OCI-LY3 (cell line): ENCODE results near the gene DPY19L1.
A peak's percentile ranks its signal among the peaks of the same experiment; 100 is the strongest.
"Not testable (repeated sequence)": the region's sequence is repeated elsewhere in the genome, so short reads cannot be mapped to it uniquely, and the experiment has no call there.

Source experiments
- H2AFZ ChIP-seq: fragments of 200-600, 300-600 bp; shearing (Covaris generic); 2 replicates; pipeline ENCODE4 v1.6.0; 2014; ENCODE audit warnings: antibody characterized with exemption, low read depth, low read length
- H3K27ac ChIP-seq: fragments of 200-600, 300-600 bp; sonication (generic); 2 replicates; pipeline ENCODE4 v1.5.1; 2014; ENCODE audit warnings: mild to moderate bottlenecking, low read length, moderate library complexity, mixed read lengths
- H3K27me3 ChIP-seq: fragments of 200-600, 300-600 bp; sonication (generic); 2 replicates; pipeline ENCODE4 v1.6.1; 2014; ENCODE audit warnings: low read depth, low read length, mixed read lengths
- H3K36me3 ChIP-seq: fragments of 200-600, 300-600 bp; sonication (generic); replicated peaks from 2 replicates; pipeline ENCODE3; 2014; ENCODE audit warnings: low read depth, low read length, mixed read lengths
- H3K4me1 ChIP-seq: fragments of 300-600, 200-600 bp; sonication (generic); 2 replicates; pipeline ENCODE4 v1.6.1; 2014; ENCODE audit warnings: low read length, mixed read lengths
- H3K4me2 ChIP-seq: fragments of 200-600, 300-600 bp; sonication (generic); 2 replicates; pipeline ENCODE4 v1.6.1; 2014; ENCODE audit warnings: low read length, mixed read lengths
- H3K4me3 ChIP-seq: fragments of 300-600, 200-600 bp; sonication (generic); 2 replicates; pipeline ENCODE4 v1.5.1; 2014; ENCODE audit warnings: antibody characterized with exemption, mild to moderate bottlenecking, low read length, moderate library complexity
- H3K79me2 ChIP-seq: fragments of 300-600, 200-600 bp; shearing (Covaris generic); 2 replicates; pipeline ENCODE4 v1.6.1; 2014; ENCODE audit warnings: mild to moderate bottlenecking, low read length, mixed read lengths
- H3K9ac ChIP-seq: fragments of 300-600, 200-600 bp; shearing (Covaris generic); 2 replicates; pipeline ENCODE4 v1.6.0; 2014; ENCODE audit warnings: mild to moderate bottlenecking, low read length, moderate library complexity
- H3K9me3 ChIP-seq: fragments of 200-600, 300-600 bp; shearing (Covaris generic); 2 replicates; pipeline ENCODE4 v1.6.1; 2014; ENCODE audit warnings: low read length, mixed read lengths; ENCODE audit not compliant: insufficient read depth
- H4K20me1 ChIP-seq: fragments of 200-600, 300-600 bp; sonication (generic); 2 replicates; pipeline ENCODE4 v1.6.1; 2016; ENCODE audit warnings: low read length, mixed read lengths; ENCODE audit not compliant: insufficient read depth
- EZH2phosphoT487 ChIP-seq: fragments of 200-600 bp; shearing (Covaris generic); IDR thresholded peaks from 2 replicates; pipeline ENCODE4 v1.6.1; 2018; ENCODE audit warnings: antibody characterized with exemption, mixed run types, low read depth
- TF ChIP-seq, protein P1 (sequence below): fragments of 200-600, 300-600 bp; sonication (generic); IDR thresholded peaks from 2 replicates; pipeline ENCODE4 v1.5.1; 2014; ENCODE audit warnings: antibody characterized with exemption, low read length, low read depth

DPY19L1 gene

DNA sequence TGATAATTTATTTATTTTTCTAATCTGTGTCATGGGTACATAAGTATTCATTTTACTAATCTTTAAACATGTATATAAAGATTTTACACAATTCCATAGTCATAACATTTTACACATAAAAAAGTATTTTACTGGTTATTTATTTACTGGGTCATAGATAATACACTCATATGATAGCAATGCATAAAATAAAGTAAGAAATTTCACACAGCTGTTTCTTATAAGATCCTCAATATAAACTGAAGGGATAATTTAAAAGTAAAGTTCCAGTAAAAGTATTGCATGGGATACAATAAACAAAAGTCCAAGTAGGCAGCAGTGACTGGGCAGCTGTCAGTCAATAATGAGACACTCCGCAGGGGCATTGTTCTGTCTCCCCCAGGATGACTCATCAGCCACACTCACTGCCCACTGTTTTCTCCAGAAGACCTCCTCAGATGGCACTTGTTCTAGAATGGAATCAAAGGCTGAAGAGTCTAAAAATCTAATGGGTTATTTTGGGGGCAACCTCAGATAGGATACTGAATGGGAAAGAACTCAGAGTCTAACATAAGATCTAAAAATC, 32.7 kb downstream of the DPY19L1 start:
- Histone ChIP-seq H3K27me3 (no peaks in the 10 kb centered on the region), H3K9ac (no peak overlapping the region), H3K4me1 (peaks cover 4% of the 10 kb centered on the region; the same call in 1 of the 2 replicates), H3K27ac (no peak overlapping the region), H2AFZ (no peak overlapping the region), H3K4me2 (no peak overlapping the region), H4K20me1 (no peaks in the 10 kb centered on the region), H3K36me3 (no peaks in the 10 kb centered on the region), H3K4me3 (no peak overlapping the region), H3K9me3 (no peaks in the 10 kb centered on the region), H3K79me2 (no peaks in the 10 kb centered on the region)
- TF ChIP-seq EZH2phosphoT487: no peak
- TF ChIP-seq, protein P1, sequence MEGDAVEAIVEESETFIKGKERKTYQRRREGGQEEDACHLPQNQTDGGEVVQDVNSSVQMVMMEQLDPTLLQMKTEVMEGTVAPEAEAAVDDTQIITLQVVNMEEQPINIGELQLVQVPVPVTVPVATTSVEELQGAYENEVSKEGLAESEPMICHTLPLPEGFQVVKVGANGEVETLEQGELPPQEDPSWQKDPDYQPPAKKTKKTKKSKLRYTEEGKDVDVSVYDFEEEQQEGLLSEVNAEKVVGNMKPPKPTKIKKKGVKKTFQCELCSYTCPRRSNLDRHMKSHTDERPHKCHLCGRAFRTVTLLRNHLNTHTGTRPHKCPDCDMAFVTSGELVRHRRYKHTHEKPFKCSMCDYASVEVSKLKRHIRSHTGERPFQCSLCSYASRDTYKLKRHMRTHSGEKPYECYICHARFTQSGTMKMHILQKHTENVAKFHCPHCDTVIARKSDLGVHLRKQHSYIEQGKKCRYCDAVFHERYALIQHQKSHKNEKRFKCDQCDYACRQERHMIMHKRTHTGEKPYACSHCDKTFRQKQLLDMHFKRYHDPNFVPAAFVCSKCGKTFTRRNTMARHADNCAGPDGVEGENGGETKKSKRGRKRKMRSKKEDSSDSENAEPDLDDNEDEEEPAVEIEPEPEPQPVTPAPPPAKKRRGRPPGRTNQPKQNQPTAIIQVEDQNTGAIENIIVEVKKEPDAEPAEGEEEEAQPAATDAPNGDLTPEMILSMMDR: no peak

DNA sequence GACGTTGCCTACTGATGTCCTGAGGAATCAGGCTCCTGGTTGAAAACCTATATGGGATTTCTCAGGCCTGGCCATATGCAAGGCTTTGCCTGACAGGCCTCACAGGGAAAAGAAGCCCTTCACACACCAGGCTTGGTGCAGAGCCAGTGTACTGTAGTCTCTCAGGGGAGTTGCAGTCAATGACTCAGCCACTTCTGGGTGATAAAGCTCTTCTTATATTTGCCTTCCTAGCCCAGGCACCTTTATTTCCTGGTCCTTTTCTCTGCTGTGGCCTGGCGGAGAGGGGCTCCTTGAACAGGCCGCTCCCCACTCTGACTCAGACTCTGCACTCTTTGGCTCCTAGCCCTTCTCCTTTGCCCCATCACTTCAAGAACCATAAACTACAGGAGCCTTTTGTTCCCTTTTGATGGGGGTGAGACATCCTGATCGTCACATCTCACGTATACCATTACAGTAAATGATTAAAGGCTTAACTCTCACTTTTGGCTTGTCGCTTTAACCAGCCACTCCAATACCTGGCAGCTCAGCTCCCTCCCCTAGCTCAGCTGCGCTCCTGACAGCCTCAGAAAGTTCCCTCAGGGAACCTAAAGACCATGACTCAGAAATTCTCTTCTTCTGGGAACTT, 33.5 kb downstream of the DPY19L1 start:
- H3K4me2 ChIP-seq: no peak overlapping the region
- no peaks in the 10 kb centered on the region for H3K79me2 ChIP-seq
- H3K4me1 ChIP-seq: peaks cover 4% of the 10 kb centered on the region; the same call in 1 of the 2 replicates
- H4K20me1 ChIP-seq: no peaks in the 10 kb centered on the region
- H3K9me3 ChIP-seq: no peaks in the 10 kb centered on the region
- no peak overlapping the region for H2AFZ ChIP-seq
- no peak overlapping the region for H3K27ac ChIP-seq
- H3K36me3 ChIP-seq: no peaks in the 10 kb centered on the region
- no peak overlapping the region for H3K9ac ChIP-seq
- TF ChIP-seq, protein P1: no peak
- no peak for TF ChIP-seq EZH2phosphoT487
- no peak overlapping the region for H3K4me3 ChIP-seq
- no peaks in the 10 kb centered on the region for H3K27me3 ChIP-seq

DNA sequence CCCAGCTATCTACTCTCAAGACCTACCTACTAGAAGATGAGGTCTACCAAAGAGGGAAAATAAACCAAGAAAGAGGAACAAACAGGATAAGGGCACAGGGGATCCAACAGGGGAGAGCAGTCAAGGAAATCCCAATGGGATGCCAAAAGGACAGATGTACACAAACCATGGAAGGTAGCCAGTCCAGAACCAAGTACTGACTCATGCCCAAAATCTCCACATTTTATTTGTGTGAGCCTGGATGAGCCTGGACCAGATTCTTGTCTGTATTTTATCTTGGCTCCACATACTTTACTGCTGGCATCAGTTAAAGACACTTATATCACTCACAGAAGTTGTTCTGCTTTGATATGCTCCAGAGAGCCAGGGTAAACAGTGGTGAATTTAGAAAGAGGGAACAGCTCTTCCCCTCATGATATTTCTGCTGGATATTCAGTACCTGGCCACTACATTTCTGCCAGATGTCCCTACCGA, 34.1 kb downstream of the DPY19L1 start:
- not testable (repeated sequence) for H2AFZ ChIP-seq, H3K4me2 ChIP-seq, H3K4me3 ChIP-seq

DNA sequence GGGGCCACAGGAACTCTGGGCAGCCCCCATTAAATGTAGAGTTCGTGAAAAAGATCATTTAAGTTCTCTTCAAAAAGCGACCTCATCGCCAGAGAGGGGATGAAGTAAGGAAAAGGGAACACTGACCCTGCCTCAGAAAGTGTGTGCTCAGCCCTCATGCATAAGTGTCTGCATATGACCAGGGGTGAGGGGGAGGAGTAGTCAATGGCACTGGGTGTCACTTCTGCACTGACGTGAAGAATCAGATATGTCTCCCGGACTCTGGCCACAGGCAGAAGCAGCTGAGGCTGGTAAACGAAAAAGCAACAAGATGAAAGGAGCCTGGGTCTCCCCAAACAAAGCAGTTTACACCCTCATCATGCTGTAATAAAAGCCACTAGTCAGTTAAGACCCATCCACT, 39.0 kb downstream of the DPY19L1 start:
- H4K20me1 ChIP-seq, H3K4me2 ChIP-seq, H3K9ac ChIP-seq, H3K9me3 ChIP-seq, H2AFZ ChIP-seq, H3K36me3 ChIP-seq, H3K4me3 ChIP-seq, H3K27ac ChIP-seq, H3K27me3 ChIP-seq, H3K79me2 ChIP-seq: not testable (repeated sequence)
- H3K4me1 ChIP-seq: peaks cover 10% of the 10 kb centered on the region

More for the DNA sequence above, 34.1 kb downstream of the DPY19L1 start:
- not testable (repeated sequence) for H3K79me2 ChIP-seq, H3K27ac ChIP-seq, H4K20me1 ChIP-seq, H3K9me3 ChIP-seq, H3K27me3 ChIP-seq, H3K9ac ChIP-seq, H3K36me3 ChIP-seq, H3K4me1 ChIP-seq

DNA sequence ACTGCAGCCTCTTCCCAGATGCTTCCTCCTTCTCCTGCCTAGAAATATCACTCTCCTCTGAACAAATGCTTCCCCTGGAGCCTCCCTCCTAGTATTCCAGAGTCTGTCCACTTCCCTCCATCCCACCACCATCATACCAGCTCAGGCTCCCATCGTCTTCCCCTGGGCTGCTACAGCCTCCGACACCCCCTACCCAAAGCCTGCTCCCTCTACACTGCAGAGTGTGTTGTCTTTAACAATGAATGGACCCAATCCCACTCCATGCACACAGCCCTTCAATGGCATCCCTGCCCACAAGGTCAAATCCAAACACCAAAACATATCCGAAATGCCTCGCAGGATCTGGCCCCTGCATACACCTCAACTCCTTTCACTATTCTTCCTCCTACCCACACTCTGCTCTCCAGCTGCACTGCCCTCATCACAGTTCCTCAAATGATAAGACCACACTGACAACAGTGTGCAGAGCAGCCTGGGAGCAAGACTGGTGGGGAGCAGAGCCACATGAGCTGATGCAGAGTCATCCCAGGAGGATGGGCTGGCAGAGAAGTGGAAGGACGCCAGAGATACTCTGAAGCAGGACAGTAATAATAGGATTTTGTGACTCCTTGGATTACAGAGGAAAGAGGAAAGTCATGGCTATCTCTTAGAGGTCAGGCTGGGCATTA, 40.7 kb downstream of the DPY19L1 start:
- H3K27ac ChIP-seq, H3K36me3 ChIP-seq, H3K27me3 ChIP-seq, H4K20me1 ChIP-seq, H3K4me3 ChIP-seq, H3K79me2 ChIP-seq, H3K9me3 ChIP-seq, H3K9ac ChIP-seq, H2AFZ ChIP-seq: not testable (repeated sequence)
- peaks cover 24% of the 10 kb centered on the region for H3K4me1 ChIP-seq
- H3K4me2 ChIP-seq: peak overlapping the region; percentile 25; the same call in 1 of the 2 replicates
